DOHH2 (cell line): ENCODE measurements around the gene ZNF436.

Experiments
- EZH2phosphoT487 ChIP-seq: fragments of 200-600 bp; sonication (generic); IDR thresholded peaks from 2 replicates; pipeline ENCODE4 v1.6.1; 2017; ENCODE audit warnings: borderline replicate concordance, mild to moderate bottlenecking, antibody characterized with exemption, low read length, moderate library complexity, mixed read lengths
- TF ChIP-seq, protein P1 (sequence below): fragments of 200-600 bp; sonication (generic); IDR thresholded peaks from one replicate; pipeline ENCODE4 v1.5.1; 2014; ENCODE audit warnings: antibody characterized with exemption, mild to moderate bottlenecking, low read depth, low read length; ENCODE audit not compliant: poor library complexity, severe bottlenecking

DNA sequence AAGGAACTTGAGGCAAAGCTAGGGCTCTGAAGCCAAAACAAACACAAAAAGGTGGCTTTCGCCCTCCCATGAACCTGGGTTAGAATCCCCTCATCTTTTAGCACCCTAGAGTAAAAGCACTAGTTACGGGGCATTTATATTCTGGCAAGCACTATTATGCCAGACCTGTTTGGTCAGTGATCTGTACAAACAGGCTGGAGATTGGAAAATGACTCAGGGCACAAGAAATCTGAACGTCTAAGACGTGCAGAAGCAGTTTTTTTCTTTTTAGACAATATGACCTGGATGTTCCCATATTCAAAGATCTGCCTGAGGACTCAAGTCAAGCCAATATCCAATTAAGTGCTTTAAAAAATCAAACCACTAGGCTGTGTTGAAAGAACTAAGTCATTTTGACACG lies 3.0 kb downstream of the ZNF436 start:
- TF ChIP-seq, protein P1, sequence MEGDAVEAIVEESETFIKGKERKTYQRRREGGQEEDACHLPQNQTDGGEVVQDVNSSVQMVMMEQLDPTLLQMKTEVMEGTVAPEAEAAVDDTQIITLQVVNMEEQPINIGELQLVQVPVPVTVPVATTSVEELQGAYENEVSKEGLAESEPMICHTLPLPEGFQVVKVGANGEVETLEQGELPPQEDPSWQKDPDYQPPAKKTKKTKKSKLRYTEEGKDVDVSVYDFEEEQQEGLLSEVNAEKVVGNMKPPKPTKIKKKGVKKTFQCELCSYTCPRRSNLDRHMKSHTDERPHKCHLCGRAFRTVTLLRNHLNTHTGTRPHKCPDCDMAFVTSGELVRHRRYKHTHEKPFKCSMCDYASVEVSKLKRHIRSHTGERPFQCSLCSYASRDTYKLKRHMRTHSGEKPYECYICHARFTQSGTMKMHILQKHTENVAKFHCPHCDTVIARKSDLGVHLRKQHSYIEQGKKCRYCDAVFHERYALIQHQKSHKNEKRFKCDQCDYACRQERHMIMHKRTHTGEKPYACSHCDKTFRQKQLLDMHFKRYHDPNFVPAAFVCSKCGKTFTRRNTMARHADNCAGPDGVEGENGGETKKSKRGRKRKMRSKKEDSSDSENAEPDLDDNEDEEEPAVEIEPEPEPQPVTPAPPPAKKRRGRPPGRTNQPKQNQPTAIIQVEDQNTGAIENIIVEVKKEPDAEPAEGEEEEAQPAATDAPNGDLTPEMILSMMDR = no peak
- TF ChIP-seq EZH2phosphoT487 = no peak
